Measurements from ENCODE around the gene WDR41.

DNA sequence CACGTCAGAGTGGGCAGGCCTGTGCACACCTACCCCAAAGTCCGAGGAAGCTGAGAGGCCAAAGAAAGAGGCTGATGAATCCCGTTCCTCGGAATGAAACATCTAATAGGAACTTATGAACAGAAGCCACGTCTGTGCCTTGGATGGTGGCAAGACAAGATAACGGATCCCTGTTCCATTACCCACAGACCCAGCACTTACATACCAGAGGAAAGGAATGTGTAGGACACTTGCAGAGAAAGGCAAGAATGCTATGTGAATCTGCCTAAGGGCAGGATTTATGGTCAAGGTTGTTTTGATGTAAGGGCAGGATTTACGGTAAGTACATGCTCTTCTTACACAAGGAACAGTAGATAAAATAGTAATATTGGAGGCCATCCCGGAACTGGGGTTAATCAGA, 93.2 kb downstream of the WDR41 start:
- TF ChIP-seq CTCF (conservative IDR thresholded peaks at IDR 0.05; ENCODE audit: low read length) (no peak), EZH2phosphoT487 (IDR thresholded peaks at IDR 0.05; ENCODE audit: borderline replicate concordance) (no peak)
